A673 (cell line): ENCODE measurements around the gene SND1. TPM values are rescaled to one million over a fixed set of nuclear protein-coding genes. Genes with fewer than 3 reads are reported as not detected.

Source experiments
- BruUV-seq: library from RNA; stranded (reverse); fragments of 400-500 nt; replicated peaks from 2 replicates; lab custom pipeline; 2021; lab: Mats Ljungman, UMichigan
- CTCF ChIA-PET: fragments of 300-600 bp; sonication (Branson Sonifier 250); formaldehyde crosslinking; loops from one replicate; lab custom pipeline; 2022; ENCODE audit warnings: antibody characterized with exemption; lab: Charles Lee
- POLR2A ChIA-PET: fragments of 300-600 bp; sonication (Branson Sonifier 250); formaldehyde crosslinking; loops from one replicate; lab custom pipeline; 2022; ENCODE audit warnings: antibody characterized with exemption; ENCODE audit not compliant: low non-redundant PET; lab: Charles Lee
- DNase-seq: peaks from one replicate; pipeline ENCODE4 v3.0.0-alpha.2; 2015; ENCODE audit warnings: low spot score
- H3K27ac ChIP-seq: fragments of 200-600 bp; sonication (generic); 2 replicates; pipeline ENCODE4 v1.5.1; 2016; ENCODE audit warnings: mixed run types, low read depth, mild to moderate bottlenecking, mixed read lengths, antibody characterized with exemption, low read length; ENCODE audit not compliant: poor library complexity, severe bottlenecking
- H3K27me3 ChIP-seq: fragments of 200-600 bp; sonication (generic); replicated peaks from 2 replicates; pipeline ENCODE4 v1.6.1; 2017; ENCODE audit warnings: mixed run types, low read depth, mild to moderate bottlenecking, mixed read lengths, antibody characterized with exemption, low read length; ENCODE audit not compliant: insufficient read depth, poor library complexity
- H3K36me3 ChIP-seq: fragments of 200-600 bp; sonication (generic); 2 replicates; pipeline ENCODE4 v1.6.1; 2016; ENCODE audit warnings: mixed run types, mild to moderate bottlenecking, mixed read lengths, antibody characterized with exemption, low read length; ENCODE audit not compliant: insufficient read depth, poor library complexity, severe bottlenecking
- H3K4me1 ChIP-seq: fragments of 200-600 bp; sonication (generic); 2 replicates; pipeline ENCODE4 v1.6.1; 2017; ENCODE audit warnings: mixed run types, mild to moderate bottlenecking, mixed read lengths, antibody characterized with exemption, low read length; ENCODE audit not compliant: insufficient read depth, poor library complexity, severe bottlenecking
- H3K4me3 ChIP-seq: fragments of 200-600 bp; sonication (generic); 2 replicates; pipeline ENCODE4 v1.5.1; 2016; ENCODE audit warnings: low read depth, mixed run types, mild to moderate bottlenecking, mixed read lengths, low read length; ENCODE audit not compliant: poor library complexity, severe bottlenecking
- H3K9me3 ChIP-seq: fragments of 200-600 bp; sonication (generic); 2 replicates; pipeline ENCODE4 v1.6.1; 2016; ENCODE audit warnings: mixed run types, low read depth, mild to moderate bottlenecking, mixed read lengths, antibody characterized with exemption, low read length; ENCODE audit not compliant: poor library complexity, severe bottlenecking
- CTCF ChIP-seq: fragments of 300-800, 200-600 bp; sonication (generic); conservative IDR thresholded peaks from 2 replicates; pipeline ENCODE4 v1.5.1; 2017; ENCODE audit warnings: low read depth, mild to moderate bottlenecking, antibody characterized with exemption, low read length, moderate library complexity, mixed read lengths
- EZH2 ChIP-seq: fragments of 200-600 bp; sonication (generic); IDR thresholded peaks from 2 replicates; pipeline ENCODE4 v1.6.1; 2017; ENCODE audit warnings: borderline replicate concordance, low read depth, mild to moderate bottlenecking, mixed read lengths, antibody characterized with exemption, low read length; ENCODE audit not compliant: poor library complexity, severe bottlenecking
- intact Hi-C: fragments of 100-400 bp; cut with micrococcal nuclease; formaldehyde crosslinking; loops from one replicate; pipeline ENCODE4 v1.10.0; 2022; ENCODE audit not compliant: unreplicated experiment
- total RNA-seq: library from RNA; stranded (reverse); gene quantifications from 2 replicates; pipeline ENCODE4 v1.2.3, GENCODE V29; 2021

SND1 gene
- total RNA-seq, 1 experiment from 2014 or later = 177 TPM

- Histone ChIP-seq H3K4me3 (no peak overlapping the region), H3K27me3 (no peaks in the 10 kb centered on the region), H3K4me1 (peaks cover 9% of the 10 kb centered on the region), H3K9me3 (no peaks in the 10 kb centered on the region), H3K27ac (no peak overlapping the region), H3K36me3 (no peaks in the 10 kb centered on the region)
- BruUV-seq = no TSS peak
- ChIA-PET CTCF (no interaction called here), POLR2A (no interaction called here)
- intact Hi-C loops = no loop called here
- DNase-seq = no peak
- TF ChIP-seq CTCF = no peak
- no peak for TF ChIP-seq EZH2
Observed at GRCh38 chr7:128119036-128119435, 467.0 kb downstream of the SND1 start.

- DNase-seq = no peak
- intact Hi-C loops = no loop called here
Observed at GRCh38 chr7:128120116-128120515, 468.1 kb downstream of the SND1 start.

GRCh38 chr7:128120976-128121490 lies 469.0 kb downstream of the SND1 start:
- TF ChIP-seq CTCF = no peak
- no peak for TF ChIP-seq EZH2
- DNase-seq = no peak
- Histone ChIP-seq H3K4me3 (no peak overlapping the region), H3K4me1 (peaks cover 9% of the 10 kb centered on the region), H3K27ac (no peak overlapping the region), H3K27me3 (no peaks in the 10 kb centered on the region), H3K9me3 (no peaks in the 10 kb centered on the region), H3K36me3 (no peaks in the 10 kb centered on the region)
- ChIA-PET POLR2A (no interaction called here), CTCF (no interaction called here)
- no TSS peak for BruUV-seq
- intact Hi-C loops = no loop called here

More at GRCh38 chr7:128120116-128120515, 468.1 kb downstream of the SND1 start:
- H3K27me3 ChIP-seq = no peaks in the 10 kb centered on the region
- H3K9me3 ChIP-seq = no peaks in the 10 kb centered on the region
- H3K36me3 ChIP-seq = no peaks in the 10 kb centered on the region
- POLR2A ChIA-PET = no interaction called here
- peaks cover 9% of the 10 kb centered on the region for H3K4me1 ChIP-seq
- TF ChIP-seq EZH2 = no peak
- no peak for TF ChIP-seq CTCF
- H3K27ac ChIP-seq = no peak overlapping the region
- CTCF ChIA-PET = no interaction called here
- no TSS peak for BruUV-seq
- no peak overlapping the region for H3K4me3 ChIP-seq
